Duodenal mucosa (tissue), 2 donors: ENCODE results near the gene FNDC11.

Source experiments
- H3K27ac ChIP-seq: one replicate; pipeline ENCODE4 v1.7.0; 2013; ENCODE audit warnings: low read depth, low read length
- H3K27me3 ChIP-seq, 2 donors: one replicate each; pipeline ENCODE4 v1.7.0; 2013; ENCODE audit warnings: low read length in 2 of 2, control low read depth in 1 of 2; ENCODE audit not compliant: insufficient read depth in 2 of 2, control insufficient read depth in 1 of 2
- H3K36me3 ChIP-seq, 2 donors: one replicate each; pipeline ENCODE4 v1.7.0; 2013; ENCODE audit warnings: low read length in 2 of 2, control low read depth in 1 of 2; ENCODE audit not compliant: insufficient read depth in 2 of 2, control insufficient read depth in 1 of 2
- H3K4me1 ChIP-seq, 2 donors: one replicate each; pipeline ENCODE4 v1.7.0; 2013; ENCODE audit warnings: low read length in 2 of 2, control low read depth in 1 of 2; ENCODE audit not compliant: insufficient read depth in 2 of 2, control insufficient read depth in 1 of 2
- H3K4me3 ChIP-seq, 2 donors: one replicate each; pipeline ENCODE4 v1.7.0; 2013; ENCODE audit warnings: low read length in 2 of 2, low read depth in 1 of 2
- H3K9ac ChIP-seq, 2 donors: one replicate each; pipeline ENCODE4 v1.7.0; 2013; ENCODE audit warnings: low read length in 2 of 2, low read depth in 1 of 2
- H3K9me3 ChIP-seq, 2 donors: one replicate each; pipeline ENCODE4 v1.7.0; 2013; ENCODE audit warnings: low read length in 2 of 2, control low read depth in 1 of 2; ENCODE audit not compliant: control insufficient read depth in 1 of 2

Gene FNDC11

DNA sequence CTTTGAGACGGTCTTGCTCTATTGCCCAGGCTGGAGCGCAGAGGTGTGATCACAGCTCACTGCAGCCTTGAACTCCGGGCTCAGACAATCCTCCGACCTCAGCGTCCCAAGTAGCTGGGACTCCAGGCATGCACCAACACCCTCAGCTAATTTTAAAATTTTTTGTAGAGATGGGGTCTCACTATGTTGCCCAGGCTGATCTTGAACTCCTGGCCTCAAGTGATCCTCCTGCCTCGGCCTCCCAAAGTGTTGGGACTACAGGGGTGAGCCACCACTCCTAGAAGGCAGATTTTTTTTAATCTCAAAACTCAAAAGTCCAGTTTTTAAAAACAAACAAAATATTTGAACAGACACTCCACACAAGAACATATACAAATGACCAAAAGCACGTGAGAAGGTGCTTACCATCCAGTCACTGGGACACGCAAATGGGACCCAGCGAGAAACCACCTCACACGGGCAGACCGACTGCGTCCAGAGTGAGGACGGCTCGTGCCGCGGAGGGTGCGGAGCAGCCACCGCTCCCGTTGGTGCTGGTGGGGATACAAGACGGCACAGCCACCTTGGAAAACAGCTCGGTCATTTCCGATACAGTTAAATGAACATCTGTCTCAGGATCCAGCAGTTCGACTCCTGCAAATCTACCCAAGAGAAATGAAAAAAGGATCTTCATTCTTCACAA lies 28.6 kb downstream of the FNDC11 start:
- no peak overlapping the region for H3K9ac ChIP-seq
- H3K27me3 ChIP-seq = peaks cover 8 to 31% of the 10 kb centered on the region in 2 donors
- peaks cover 0 to 5% of the 10 kb centered on the region in 2 donors for H3K4me1 ChIP-seq
- no peaks in the 10 kb centered on the region for H3K36me3 ChIP-seq
- H3K27ac ChIP-seq = no peak overlapping the region
- H3K9me3 ChIP-seq = no peaks in the 10 kb centered on the region
- no peak overlapping the region for H3K4me3 ChIP-seq

DNA sequence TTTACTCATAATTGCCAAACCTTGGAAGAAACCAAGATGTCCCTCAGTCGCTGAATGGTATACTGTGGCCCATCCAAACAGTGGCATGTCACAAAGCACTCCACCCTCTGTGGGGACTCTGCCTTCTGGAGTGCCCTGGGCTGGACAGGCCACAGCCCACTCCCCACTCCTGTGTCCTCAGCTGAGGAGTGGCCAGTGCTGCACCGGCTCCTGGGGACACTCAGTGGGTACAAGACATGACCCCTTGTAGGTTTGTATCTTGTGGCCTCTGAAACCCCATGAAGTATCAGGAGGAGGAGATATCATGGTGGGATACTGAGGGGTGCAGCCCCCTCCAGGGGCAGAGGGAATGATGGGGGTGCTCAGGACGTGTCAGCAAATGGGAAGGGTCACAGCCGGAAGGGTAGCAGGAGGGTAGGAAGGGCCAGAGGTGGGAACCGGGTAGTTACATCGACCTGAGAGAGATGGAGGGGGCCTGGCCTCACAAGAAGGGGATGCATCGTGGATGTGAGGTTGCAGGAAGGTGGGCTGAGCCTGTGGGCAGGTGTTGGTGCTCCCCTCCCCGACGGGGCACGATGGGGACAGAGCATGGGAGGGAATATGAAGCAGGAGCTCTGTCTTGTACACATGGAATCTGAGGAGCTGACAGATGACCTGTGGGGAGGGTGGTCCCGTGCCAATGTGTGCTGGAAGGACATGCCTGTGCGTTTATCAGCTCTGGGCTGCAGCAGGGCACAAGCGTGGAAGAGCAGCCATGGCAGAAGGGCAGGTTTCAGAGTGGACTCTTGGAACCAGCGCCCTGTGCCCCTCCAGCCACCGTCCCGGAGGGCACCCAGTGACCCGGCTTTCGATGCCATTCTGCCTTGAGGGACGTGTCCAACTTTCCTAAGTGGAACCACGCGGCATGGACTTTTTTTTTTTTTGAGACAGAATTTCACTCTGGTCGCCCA lies 31.9 kb downstream of the FNDC11 start:
- no peaks in the 10 kb centered on the region for H3K4me1 ChIP-seq
- H3K36me3 ChIP-seq = peaks cover under 1 to 24% of the 10 kb centered on the region in 2 donors
- H3K27ac ChIP-seq = no peak overlapping the region
- H3K4me3 ChIP-seq = no peak overlapping the region
- H3K9me3 ChIP-seq = no peaks in the 10 kb centered on the region
- peaks cover 0 to 11% of the 10 kb centered on the region in 2 donors for H3K27me3 ChIP-seq
- H3K9ac ChIP-seq = no peak overlapping the region

DNA sequence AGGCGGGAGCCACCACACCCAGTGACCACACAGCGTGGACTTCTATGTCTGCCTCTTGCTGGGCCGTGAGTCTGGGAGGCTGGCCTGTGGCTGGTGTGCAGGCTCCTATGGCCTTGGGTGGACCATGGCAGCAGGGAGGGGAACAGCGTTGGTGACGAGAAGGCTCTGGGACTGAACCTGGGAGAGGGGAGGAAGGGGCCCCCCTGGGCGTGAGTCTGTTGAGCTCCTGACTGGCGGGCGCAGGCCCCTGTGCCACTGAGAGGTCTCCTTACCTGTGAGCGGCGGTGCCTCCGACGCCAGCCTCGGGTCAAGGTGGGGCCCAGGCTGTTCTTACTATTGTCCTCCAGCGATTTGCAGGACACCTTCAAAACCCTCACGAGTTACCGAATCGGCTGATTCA lies 32.8 kb downstream of the FNDC11 start:
- H3K27me3 ChIP-seq = peaks cover 0 to 7% of the 10 kb centered on the region in 2 donors
- no peaks in the 10 kb centered on the region for H3K4me1 ChIP-seq
- H3K4me3 ChIP-seq = no peak overlapping the region
- H3K9ac ChIP-seq = no peak overlapping the region
- no peak overlapping the region for H3K27ac ChIP-seq
- no peaks in the 10 kb centered on the region for H3K9me3 ChIP-seq
- peaks cover 5 to 33% of the 10 kb centered on the region in 2 donors for H3K36me3 ChIP-seq

DNA sequence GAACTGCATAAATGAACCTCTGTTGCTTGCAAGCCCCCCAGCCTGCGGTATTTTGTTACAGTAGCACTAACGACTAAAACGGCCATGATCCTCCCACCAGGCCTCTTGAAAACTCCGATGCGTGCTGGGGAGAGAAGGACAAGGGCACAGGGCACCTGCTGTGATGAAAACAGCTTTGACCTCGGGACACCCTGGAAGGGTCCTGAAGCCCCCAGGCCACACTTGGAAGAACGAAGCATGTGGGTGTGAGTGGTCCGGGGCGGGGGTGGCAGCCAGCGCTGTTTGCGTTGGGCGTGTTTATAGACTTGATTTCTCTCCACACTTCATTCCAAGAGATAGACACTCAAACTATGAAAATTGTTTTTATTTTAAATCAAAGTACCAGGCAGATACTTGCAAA lies 33.3 kb downstream of the FNDC11 start:
- Histone ChIP-seq H3K9ac (no peak overlapping the region), H3K27me3 (peaks cover 0 to 7% of the 10 kb centered on the region in 2 donors), H3K4me3 (no peak overlapping the region), H3K27ac (no peak overlapping the region), H3K9me3 (no peaks in the 10 kb centered on the region), H3K36me3 (peaks cover 6 to 37% of the 10 kb centered on the region in 2 donors), H3K4me1 (no peaks in the 10 kb centered on the region)

DNA sequence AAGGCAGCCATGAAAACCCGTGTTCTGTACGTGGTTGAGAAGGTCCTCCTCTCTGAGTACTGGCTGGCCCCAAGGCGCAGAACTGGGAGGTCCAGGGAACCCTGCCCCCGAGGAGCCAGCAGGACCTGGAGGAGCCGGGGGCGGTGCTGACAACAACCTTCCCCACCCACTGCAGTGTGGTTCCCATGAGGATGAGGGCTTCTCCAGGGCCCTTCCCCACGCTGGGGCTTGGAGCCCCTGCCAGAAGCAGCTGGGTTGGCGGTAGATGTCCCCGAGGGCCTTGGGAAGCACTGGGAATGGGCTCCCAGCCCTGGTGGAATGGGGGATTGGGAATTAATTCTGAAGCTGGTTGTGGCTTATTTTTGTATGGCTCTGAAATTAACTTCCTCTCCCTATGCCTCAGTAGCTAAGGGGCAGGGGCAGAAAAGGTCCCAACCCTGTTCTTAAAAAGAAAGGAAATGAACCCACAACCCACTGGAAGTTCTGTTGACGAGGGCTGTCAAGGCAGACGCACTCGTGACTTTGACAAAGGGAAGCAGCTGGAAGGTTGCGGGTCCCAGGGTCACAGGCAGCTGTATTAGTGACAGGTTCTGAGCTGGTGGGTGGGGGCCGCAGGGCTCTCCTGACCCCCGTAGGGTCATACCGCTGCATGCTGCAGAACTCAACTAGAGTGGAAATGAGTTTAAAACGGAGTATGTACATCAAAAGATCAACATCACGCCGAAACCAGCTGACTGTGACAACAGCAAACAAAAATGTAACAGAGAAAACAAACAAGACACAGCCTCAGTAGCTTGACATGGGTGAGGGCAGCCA lies 34.0 kb downstream of the FNDC11 start:
- Histone ChIP-seq H3K4me1 (no peaks in the 10 kb centered on the region), H3K27ac (no peak overlapping the region), H3K9ac (no peak overlapping the region), H3K27me3 (peaks cover 0 to 3% of the 10 kb centered on the region in 2 donors), H3K9me3 (no peaks in the 10 kb centered on the region), H3K36me3 (peaks cover 10 to 45% of the 10 kb centered on the region in 2 donors), H3K4me3 (no peak overlapping the region)

DNA sequence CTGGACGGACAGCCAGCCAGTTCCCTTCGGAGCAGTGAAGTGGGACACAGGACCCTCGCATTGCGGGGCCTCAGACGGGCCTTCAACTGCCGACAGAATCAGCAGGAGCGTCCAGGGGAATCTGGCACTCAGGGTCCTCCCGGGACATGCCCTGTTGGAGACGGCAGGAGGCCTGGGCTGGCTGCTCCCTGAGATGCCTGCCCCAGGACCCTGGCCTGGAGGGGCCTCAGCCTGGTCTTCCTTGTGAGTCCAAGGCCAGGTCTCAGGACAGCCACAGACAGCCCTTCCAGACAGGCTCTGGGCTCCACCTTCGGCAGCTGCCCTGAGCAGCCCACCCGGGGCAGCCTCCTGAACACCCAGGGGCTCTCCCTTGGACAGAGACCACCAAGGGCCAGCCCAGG lies 34.7 kb downstream of the FNDC11 start:
- no peaks in the 10 kb centered on the region for H3K4me1 ChIP-seq
- peaks cover 10 to 45% of the 10 kb centered on the region in 2 donors for H3K36me3 ChIP-seq
- H3K9ac ChIP-seq = no peak overlapping the region
- no peaks in the 10 kb centered on the region for H3K27me3 ChIP-seq
- H3K27ac ChIP-seq = no peak overlapping the region
- no peak overlapping the region for H3K4me3 ChIP-seq
- no peaks in the 10 kb centered on the region for H3K9me3 ChIP-seq

DNA sequence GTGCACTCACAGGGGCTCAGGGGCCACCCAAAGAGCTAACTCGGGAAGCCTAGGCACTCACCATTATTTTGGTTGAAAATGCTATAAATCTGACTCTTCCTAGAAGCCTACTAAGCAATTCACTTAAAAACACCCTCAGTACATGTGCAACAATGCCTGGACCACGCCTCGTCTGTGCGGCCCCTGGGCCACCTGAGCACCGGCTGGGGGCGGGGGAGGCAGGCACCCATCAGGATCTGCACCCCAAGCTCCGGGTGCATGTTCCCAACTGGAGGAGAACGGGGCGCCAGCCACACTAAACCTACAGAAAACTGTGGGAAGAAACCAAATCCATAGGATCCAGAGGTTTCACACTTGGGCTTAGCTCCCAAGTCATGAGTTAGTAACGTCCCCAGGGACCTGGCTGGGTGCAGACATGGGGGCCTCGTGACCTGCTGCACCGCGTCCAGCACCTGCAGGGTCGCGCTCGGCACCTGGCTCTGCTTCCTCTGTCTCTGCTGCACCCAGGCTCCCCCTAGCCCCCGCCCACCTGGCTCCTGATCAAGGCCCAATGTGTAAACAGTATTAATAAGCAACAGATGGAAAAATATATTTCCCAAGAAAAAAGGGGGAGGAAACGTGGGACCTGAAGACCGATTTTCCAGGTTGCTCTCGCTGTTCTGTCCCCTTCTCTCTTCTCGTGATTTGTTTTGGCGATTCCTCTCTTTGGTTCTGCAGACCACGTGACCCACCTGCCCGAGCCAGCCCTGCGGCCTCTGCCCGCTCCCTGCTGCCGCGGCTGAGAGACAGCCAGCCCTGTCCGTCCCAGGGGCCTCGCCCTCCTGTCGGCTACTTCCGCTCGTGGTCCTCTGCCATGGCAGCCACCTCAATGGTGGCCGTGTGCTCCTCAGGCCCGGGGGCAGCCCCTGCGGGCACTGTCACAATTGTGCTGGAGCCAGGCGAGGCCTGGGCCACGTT lies 35.6 kb downstream of the FNDC11 start:
- no peaks in the 10 kb centered on the region for H3K9me3 ChIP-seq

DNA sequence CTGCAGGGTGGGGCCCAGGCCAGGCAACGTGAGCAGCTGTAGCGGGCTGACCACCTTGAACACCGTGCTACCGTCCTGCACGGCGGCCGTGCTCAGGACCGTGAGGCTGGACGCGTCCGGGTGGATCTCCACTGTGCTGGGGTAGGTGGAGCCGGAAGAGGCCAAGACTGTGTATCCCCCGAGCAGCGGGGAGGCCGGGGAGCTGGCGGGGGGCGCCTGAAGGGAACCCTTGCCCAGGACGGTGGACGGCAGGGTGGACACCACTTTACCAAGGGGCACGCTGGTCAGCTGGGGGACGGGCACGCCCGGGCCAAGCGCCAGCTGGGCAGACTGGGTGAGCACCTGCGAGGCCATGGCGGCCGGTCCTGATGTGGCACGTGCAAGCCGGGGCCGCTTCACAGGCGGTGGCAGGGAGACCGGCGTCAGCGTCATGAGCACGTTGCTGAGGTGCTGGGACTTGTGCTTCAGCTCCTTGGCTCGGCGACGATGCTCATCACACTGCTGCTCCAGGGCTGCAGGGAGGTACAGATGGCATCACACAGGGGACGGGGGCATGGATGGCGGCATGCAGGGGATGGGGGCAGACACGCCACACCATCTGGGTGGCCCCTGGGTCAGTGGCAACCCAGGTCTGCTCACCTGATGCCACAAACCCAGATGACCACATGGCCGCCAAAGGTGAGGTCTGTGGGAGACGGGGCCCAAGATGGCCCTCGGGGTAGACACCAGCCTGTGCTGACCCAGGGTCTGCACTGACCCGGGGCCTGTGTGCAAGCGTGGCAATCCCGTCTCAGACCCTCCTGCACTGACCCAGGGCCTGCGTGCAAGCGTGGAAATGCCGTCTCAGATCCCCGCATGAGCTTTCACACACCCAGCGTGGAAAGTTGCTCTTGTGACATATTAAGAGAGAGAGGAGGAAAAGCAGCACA lies 36.5 kb downstream of the FNDC11 start:
- H3K4me3 ChIP-seq = no peak overlapping the region
- H3K4me1 ChIP-seq = no peaks in the 10 kb centered on the region
- no peak overlapping the region for H3K9ac ChIP-seq
- H3K27me3 ChIP-seq = no peaks in the 10 kb centered on the region
- H3K9me3 ChIP-seq = no peaks in the 10 kb centered on the region
- H3K36me3 ChIP-seq = peaks cover 10 to 55% of the 10 kb centered on the region in 2 donors
- H3K27ac ChIP-seq = no peak overlapping the region

More for the DNA sequence above, 35.6 kb downstream of the FNDC11 start:
- Histone ChIP-seq H3K4me1 (no peaks in the 10 kb centered on the region), H3K36me3 (peaks cover 10 to 52% of the 10 kb centered on the region in 2 donors), H3K27ac (no peak overlapping the region), H3K27me3 (no peaks in the 10 kb centered on the region), H3K4me3 (no peak overlapping the region), H3K9ac (no peak overlapping the region)
